HG02938 (cell line): ENCODE data around the gene FGD5.
"Not testable (repeated sequence)": the region's sequence is repeated elsewhere in the genome, so short reads cannot be mapped to it uniquely, and the experiment has no call there.

Source experiments
- ATAC-seq: cut with Tn5 transposase; IDR thresholded peaks from one replicate; pipeline ENCODE4 v1.9.1; 2021; ENCODE audit warnings: mild to moderate bottlenecking, moderate library complexity; ENCODE audit not compliant: unreplicated experiment

FGD5 gene

DNA sequence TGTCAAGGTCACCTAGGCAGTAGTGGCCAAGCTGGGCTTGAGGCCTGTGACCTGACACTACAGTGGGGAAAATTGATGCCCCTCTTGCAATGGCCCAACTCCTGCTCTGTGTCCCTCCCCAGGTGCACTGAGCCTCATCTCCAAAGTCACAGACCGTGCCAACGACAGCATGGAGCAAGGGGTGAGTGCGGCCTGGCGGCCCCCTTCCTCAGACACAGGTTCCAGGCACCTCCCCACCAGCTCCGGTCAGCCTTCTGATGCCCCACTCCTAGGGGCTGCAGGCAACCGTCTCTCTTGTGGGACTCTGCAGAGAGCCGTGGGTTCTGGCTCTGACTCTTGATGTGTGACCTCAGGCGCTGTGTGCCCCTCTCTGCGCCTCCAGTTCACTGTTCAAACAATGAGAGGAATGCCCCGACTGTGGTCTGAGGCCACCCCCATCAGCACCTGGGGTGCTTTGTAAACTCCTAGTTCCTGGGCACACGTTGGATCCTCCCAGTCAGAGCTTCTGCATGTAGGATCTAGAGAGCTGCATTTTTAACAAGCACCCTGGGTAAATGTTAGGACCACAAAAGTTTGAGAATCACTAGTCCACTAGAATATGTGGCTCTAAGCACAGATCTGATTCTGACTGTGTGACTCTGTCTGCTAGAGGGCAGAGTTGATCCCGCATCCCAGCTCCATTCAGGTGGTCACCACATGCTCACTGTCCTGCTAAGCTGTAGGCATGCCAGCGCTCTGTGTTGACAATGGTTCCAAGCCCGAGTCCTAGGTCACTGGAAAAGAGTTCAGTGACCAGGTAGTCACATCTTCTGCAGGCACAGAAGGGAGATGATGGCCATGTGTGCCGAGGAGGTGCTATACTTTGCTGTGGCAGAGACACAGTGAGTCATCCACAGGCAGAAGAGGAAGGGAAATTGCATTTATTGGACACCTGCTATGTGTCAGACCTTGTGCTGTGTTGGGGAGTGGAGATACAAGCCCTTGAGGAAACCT lies 82.4 kb downstream of the FGD5 start:
- no peak for ATAC-seq

DNA sequence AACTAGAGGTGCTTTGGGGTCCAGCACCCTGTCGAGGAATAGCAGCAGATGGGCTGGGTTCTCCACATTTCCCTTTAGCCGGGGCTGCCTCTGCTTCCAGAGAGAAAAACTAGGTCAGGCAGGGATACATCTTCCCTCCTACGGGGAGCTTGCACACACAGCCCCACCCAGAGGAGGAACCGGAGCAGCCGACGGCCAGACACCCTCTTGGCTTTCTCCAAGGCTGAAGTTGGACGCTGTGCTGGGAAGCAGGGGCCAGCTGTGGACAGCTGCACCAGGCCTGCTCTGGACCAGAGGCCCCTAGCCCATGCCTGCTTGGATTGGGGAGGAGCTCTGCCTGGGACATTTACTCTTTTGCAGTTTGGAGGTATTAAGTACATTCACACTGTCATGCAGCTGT lies 84.0 kb downstream of the FGD5 start:
- ATAC-seq, result no peak

DNA sequence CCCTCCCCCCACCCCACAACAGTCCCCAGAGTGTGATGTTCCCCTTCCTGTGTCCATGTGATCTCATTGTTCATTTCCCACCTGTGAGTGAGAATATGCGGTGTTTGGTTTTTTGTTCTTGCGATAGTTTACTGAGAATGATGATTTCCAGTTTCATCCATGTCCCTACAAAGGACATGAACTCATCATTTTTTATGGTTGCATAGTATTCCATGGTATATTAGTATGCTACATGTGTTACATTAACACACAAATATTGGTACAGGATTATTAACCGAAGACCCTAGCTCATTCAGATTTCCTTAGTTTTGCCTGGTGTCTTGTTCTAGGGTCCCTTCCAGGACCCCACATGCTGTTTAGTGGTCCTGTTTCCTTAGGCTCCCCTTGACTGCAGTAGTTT lies 84.7 kb downstream of the FGD5 start:
- ATAC-seq, result not testable (repeated sequence)

DNA sequence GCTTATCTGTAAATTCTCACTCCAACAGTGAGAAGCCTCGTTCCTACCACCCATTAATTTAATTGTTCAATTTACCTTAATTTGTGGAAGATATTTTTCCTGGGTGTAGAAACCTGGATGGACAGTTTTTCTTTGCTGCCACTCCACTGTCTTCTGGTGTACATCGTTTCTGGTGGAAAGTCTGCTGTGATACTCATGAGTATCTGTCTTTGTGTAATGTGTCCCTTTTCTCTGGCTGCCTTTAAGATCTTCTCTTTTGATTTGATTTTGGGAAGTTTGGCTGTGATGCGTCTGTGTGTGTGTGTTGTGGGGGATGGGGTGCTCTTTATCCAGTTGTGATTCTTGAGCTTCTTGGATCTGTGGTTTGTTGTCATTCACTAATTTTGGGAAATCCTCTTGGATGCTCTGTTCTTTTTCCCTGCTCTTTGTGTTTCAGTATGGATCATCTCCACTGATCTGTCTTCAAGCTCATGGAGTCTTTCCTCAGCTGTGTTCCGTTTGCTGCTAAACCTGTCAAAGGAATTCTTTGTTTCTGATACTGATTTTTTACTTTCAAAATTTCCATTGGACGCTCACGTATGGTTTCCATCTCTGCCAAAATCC lies 86.4 kb downstream of the FGD5 start:
- no peak for ATAC-seq

DNA sequence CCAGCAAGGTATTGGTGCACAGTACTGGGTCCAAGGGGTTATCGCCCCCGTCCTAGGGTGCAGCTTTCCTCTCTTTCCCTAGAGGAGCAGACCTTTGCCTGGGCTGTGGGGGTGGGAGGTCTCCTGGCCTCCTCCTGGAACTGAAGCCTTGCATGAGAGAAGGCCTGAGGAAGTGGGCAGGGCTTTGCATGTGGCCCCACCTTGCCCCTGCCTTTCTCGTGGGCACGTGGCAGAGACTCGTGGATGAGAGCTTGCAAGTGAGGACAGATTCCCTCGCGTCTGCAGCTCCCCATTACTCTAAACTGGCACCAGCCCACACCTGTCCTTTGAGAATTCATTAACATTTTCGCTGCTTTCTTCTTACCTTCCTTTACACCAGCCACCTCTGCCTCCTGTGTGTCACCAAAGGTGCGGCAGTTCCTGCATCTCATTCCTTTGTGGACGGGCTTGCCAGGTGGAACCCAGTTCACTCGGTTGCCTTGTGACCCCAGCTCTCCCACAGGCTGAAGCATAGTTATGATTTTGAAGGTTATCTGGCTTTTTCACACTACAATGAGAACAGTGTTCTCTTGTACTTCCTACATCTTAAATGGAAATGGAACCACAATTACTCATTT lies 87.7 kb downstream of the FGD5 start:
- no peak for ATAC-seq

DNA sequence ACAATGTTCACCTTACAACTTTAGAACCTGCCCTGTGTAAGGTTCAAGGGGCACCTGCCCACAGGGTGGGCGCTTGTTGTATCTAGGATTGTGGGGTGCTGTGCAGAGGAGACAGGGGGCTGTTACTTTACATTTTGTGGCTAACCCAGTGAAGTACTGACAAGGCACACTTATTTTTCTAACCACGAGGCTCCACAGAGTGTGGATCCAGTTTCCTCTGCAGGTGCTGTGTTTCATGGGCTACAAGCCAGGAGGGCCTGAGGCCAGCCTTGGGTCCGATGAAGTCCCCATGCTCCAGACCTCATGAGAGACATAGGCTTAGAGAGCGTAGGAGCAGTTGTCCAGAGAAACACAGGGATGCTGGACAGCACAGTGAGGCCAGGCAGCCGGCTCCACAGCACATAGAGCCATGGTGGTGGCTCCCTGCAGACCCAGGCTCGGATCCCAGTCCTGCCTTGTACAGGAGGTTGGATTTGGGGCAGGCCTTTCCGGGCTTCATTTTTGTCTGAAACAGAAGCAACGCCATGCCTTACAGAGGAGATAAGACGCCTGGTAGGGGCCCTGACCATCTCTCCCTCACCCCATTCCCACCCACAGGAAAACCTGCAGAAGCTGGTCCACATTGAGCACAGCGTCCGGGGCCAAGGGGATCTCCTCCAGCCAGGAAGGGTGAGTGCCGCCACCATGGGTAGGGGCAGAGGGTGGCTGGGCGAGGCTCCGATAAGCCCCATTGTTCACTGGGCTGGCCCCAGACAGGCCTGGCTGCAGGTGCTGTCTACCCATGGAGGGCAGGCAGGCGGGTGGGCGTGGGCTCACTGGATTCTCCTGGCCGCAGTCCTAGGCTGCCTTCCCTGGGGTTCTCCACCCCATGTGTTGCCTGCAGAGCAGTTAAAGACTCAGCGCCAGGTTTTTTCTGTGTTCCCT lies 88.5 kb downstream of the FGD5 start:
- no peak for ATAC-seq

DNA sequence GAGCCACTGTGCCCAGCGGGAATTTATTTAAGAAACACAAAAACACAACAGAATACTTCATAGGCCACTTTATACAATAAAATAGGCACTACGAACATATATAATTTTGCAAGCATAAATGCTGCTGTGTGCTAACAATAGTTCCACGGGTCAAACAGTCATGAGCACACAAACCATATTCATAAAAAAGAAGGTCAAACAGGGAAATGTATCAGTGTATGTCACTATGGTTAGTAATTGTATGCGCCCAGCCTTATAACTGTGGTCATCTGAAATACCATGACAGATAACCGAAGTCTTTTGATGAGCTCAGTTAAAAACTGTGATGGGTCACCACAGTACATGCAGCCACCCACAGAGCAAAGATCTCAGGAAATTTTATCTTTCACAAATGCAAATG lies 90.5 kb downstream of the FGD5 start:
- ATAC-seq, result no peak

DNA sequence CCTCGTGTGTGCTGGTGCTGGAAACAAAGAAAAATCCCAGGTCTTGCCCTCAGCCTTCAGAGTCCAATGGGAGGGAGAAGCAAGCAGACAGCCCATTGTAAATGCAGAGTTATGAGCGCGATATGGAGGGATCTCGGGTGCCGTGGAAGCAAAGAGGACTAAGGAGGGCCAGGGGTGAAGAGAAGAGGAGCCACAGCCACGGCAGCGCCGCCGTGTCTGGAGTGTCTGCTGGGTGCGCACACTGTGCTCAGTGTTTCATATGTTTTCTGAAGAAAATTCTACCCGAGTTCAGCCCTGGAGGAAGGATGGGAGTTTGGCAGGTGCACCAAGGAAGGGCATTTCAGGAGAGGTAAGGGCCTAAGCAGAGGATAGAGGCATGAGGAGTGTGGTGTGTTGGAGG lies 92.9 kb downstream of the FGD5 start:
- ATAC-seq, result no peak

DNA sequence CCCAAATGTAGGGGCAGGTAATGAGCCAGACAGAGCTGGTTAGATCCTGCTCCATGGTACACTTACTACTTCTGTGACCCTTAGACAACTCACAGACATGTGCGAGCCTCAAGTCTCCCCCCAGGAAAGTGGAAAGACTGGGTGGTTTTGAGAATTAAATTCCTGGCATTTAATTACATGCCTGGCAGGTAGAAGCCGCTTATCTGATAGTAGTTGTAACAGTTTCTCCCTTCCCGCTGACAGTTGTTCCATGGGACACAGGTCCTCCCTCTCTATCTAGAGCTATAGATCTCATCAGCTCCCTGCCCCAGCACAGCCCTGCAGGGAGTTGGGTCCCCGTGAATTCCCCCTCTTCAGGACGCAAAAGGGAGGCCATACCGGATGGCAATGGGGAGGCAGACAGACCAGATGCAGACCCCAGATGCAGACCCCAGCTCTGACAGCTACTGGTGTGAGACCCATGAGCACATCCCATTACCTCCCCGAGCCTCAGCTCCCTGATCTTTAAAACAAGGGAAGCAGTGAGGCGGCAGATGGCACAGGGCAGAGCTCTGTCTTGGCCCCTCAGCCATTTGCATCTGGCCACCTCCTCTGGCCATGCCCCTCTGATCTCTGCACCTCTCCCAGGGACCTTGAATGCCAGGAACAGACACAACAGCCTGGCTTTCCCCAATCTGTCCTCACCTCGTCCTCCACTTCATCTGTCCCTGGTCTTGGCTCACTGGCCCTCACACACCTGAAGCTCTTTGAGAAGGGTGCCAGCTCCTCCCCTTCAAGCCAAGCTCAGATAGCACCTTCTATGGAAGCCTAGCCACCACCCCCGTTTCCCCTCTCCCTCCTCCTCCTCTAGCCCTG lies 94.5 kb downstream of the FGD5 start:
- no peak for ATAC-seq

DNA sequence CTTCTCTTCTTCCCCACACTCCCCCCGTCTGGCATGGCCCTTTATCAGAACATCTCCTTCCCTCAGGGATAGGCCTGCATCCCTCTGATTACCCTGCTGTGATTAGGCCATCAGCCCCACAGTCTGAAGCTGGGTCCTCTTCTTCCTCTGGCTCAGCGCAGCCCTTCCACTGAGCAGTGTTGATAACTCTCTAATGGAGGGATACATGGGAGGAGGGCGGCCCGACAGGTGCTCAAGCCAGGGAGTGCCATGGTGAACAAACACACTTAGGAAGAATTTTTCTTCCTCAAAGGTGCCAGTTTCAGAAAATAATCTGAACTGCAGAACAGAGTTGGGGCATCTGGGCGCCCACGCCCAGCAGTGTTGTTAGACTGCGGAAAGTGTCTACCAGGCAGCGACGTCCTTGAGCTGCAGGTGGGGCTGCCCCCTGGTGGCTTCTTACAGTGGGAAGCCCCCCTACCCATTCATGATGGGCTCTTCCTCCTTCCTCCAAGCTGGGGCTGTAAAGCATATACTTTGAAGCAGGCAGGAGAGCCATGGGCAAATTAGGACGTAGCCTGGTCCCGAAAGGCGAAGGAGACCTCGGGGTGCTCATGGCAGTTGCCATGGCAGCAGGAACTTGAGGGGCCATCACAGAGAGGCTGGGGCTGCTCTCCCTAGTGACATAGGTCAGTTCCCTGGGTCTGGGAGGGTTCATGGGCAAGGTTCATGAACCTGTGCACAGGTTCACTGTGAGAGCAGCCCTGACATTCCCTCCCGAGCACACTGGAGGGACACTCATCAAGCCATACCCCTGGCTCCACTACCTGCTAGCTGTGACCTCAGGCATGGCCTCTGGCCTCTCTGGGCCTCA lies 95.4 kb downstream of the FGD5 start:
- ATAC-seq, result no peak

DNA sequence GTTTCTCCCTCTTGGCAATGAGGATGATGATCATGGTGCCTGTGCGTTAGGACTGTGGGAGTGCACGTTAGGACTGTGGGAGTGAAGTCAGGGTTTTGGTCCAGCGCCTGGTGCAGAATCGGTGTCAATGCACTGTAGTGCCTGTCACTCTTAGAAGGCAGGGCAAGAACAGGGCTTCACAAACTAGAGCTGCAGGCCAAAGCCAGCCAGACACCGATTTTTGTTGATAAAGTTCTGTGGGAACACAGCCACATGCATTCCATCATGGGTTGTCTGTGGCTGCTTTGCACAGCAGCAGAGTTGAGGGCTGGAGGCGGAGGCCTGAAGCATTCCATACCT lies 96.0 kb downstream of the FGD5 start:
- ATAC-seq, result no peak

DNA sequence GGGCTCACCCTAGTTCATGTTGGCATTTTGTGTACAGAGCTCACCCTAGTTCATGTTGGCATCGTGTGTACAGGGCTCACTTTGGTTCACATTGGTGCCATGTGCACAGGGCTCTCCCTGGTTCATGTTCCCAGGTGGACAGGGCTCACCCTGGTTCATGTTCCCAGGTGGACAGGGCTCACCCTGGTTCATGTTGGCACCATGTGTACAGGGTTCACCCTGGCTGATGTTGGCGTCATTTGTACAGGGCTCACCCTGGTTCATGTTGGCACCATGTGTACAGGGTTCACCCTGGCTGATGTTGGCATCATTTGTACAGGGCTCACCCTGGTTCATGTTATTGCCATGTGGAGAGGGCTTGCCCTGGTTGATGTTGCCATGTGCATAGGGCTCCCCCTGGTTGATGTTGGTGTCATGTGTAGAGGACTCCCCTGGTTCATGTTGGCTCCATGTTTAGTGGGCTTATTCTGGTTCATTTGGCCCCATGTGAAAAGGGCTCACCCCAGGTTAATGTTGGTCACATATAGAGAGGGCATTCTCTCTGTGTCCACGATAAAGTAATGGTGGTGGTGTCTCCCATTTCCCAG lies 97.0 kb downstream of the FGD5 start:
- ATAC-seq, result no peak

DNA sequence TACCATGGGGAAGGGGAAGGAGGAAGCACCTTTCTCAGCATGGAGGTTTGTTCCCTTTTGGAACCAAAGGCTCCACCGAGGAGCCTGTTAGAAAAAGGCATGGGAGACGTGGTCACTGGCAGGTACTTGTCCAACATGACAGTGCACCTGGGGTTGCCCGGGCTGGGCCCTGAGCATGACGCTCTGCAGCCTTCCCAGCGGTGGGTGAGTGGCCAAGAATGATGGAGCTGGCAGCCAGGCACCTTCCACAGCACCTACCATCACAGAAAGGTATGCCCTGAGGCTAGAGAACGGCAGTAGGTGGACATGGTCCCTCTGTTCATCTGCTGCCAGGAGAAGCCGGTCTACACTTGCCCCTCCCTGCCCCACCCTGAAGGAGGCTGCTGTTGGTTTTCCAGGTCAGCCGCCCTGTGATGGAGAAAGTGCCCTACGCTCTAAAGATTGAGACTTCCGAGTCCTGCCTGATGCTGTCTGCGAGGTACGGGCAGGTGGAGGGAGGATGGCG lies 99.6 kb downstream of the FGD5 start:
- no peak for ATAC-seq

DNA sequence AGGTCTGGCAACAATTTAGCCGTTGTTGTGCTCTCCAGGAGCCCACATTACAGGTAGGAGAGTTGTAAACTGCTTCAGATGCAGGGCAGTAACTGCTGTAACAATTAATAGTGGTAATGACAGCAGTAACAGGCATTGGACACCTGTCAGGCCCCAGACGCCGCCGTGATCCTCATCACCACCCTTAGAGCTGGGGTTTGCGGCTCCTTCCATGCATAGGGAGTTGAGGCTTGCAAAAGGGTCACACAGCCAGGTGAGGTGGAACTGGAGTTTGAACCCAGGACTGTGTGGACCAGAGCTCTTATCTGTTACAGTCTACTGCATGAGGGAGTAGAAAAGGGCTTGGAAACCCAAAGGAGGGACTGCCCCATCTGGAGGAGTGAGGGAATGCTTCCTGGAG lies 101.8 kb downstream of the FGD5 start:
- ATAC-seq, result no peak

DNA sequence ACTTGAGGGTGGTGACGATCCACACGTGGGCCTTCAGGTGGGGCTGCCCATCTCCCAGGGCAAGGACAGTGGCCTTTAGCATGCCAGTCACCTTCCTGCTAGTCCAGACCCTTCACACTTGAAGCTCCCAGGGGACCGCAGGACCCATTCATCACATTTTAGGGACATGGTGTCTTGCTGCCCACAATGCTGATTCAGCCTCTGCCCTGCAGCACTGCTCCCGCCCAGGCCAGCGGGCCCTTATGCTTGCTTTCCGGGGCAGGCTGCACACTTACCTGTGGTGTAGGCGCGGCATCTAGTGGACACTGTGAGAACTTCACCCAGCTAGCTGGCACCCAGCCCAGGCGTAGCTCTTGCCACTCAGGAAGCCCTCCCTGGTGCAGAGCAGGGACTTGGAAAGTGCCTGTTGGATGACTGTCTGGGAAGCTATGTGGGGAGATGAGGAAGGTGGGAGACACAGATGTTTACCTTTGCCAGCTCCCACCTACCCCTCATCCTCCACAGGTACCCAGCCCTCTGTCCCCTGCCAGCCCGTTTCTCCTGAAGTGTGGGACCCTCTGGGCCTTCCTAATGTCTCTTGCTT lies 102.4 kb downstream of the FGD5 start:
- peak; percentile 64 for ATAC-seq

DNA sequence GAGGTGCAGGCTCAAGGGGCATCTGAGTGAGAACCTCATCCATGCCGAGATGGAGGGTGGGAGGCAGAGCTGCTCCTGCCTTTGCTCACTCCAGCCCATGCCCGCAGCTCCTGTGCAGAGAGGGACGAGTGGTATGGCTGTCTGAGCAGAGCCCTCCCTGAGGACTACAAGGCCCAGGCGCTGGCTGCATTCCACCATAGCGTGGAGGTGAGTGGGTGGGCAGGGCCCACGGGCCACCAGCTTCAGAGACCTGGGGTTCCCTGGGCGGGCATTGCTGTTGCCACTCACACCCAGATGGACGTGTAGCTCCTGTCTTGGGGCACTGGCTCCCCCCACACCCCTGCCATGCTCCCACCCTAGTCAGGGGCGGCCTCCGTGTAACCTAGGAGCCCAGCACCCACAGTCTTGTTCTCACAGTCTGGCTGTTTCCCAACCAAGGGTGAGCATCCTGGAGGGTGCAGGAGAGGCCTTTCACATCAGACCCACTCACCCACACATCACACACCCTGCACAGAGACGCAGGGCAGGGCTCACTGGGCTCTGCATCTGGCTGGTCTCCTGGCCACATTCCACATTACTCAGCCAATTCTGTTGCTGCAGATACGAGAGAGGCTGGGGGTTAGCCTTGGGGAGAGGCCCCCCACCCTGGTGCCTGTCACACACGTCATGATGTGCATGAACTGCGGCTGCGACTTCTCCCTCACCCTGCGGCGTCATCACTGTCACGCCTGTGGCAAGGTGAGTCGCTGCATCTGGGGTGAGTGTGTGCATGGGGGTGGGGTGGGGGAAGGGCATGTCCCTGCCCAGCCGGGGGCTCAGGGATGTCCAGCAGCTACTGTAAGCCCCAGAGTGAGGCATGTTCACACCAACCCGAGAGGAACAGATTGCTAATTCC lies 103.3 kb downstream of the FGD5 start:
- ATAC-seq, result no peak

DNA sequence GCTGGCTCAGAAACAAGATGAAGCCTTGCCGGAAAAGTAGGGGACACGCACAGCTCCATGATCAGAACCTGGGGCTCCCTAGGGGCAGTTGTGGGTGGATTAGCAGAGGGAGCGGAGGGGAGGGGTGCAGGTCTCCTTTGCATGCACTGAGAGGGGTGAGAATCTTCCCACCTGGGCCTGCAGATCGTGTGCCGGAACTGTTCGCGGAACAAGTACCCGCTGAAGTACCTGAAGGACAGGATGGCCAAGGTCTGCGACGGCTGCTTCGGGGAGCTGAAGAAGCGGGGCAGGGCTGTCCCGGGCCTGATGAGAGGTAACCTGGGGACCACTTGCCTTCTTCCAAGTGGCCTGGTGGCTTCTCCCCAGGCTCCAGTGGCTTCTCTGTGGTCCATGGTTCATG lies 104.1 kb downstream of the FGD5 start:
- ATAC-seq, result no peak
